GM19395 (cell line): ENCODE data around the gene SIGMAR1.
A peak's percentile ranks its signal among the peaks of the same experiment; 100 is the strongest.

Experiments
- ATAC-seq: cut with Tn5 transposase; IDR thresholded peaks from one replicate; pipeline ENCODE4 v1.9.1; 2021; ENCODE audit warnings: mild to moderate bottlenecking, moderate library complexity; ENCODE audit not compliant: unreplicated experiment

Gene SIGMAR1

DNA sequence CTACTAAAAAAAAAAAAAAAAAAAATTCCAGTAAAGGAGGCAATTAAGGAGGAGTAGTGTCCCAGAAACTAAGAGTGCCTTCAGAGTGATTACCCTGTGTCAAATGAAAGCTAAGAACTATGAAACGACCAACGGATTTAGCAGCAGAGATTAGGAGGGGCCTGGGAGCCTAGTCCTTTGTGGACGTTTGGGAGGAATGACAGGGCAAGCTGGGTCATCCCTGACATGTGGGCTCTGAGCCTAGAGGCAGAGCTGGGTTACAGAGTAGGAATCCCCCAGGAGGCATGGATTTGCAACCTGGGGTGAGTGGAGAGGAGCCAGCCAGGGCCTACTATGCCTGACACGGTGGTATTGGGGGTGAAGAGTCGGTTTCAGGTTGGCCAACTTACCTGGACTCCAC, 4.4 kb downstream of the SIGMAR1 start:
- ATAC-seq, result no peak

DNA sequence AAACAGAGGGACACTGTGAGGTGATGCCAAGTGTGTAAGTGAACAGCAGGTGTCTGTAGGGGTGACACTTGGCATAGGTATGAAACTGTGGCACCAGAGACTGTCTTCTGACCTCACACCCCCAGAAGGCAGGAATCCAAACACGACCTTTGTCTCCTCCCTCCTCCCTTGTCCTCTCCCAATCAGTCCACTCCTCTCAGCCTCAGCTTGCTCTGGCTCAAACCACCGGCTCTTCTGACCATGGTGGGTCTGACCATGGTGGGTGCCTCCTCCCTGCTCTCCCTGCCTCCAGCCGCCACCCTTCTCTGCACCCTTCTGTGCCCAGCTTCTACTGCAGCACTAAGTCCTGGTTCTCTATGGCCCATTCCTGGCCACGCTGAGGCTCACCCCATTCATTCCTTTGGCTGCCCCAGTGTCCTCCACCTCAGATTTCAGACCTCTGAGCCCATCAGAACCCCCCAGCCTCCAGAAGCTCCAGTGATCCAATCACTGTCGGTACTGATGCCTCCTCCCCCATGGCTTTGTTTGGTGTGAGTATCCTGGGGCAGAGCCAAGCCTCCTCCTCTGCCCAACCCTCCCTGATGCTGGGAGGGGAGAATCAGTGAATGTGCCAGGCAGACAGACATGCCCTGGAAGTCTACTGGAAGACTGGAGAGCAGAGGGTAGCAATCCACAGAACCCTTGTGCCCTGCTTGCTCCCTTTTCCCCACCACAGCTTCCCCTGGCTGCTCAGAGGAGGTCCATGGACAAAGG, 7.0 kb downstream of the SIGMAR1 start:
- ATAC-seq, result no peak

DNA sequence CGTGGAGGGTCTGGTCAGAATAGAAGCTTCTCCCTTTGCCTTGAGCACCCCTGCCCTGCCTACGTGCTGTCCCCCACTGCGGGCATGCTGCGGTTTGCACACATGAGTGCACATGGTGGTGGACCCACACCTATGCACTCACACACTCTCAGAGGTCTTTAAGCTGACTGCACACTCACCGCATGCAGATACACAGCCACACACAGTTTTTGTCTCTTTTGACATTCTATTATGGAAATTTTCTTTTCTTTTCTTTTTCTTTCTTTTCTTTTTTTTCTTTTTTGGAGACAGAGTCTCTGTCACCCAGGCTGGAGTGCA, 8.1 kb downstream of the SIGMAR1 start:
- ATAC-seq, result no peak

DNA sequence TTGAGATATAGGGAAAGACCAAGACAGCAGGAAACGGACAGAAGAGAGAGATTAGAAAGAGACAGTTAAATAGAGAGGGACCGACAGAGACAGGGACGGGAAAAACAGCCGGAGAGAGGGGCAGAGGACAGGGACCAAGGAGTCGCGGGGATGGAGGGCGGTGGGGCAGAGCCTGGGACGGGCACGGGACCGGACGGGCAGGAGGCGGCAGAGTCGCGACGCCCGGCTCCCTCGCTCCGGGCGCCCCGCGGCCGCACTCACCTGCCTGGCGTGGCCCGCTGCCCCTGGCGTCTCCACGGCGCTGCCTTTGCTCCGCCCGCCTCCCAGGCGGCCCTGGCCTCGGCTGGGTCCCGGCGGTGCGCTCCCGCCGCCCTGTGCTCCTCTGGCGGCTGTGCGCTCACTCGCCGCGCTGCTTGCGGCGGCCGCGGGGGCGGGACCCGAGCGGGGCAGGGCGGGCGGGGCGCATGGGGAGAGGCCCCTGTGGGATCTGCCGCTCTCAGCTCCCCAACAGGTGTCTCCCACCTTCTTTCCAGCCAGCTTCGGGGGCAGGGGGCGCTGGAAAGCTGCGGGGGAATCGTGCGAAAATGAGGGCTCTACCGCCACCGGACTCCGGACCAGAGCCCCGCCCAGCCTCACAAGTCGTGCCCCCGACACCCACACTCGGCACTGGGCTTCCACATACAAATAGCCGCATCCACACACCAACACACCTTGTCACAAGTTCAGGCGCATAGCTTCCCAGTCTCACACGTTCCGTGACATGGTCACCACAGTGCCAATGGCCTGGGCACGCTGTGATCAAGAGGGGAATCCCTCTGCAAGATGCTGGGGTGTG, 8.7 kb downstream of the SIGMAR1 start, which contains the start of gene ARID3C:
Gene ARID3C, minus strand, starts transcription at position 411 of the 835 bp plus-strand sequence. CDS start 1,052 bp downstream, outside the sequence.
- no peak for ATAC-seq

DNA sequence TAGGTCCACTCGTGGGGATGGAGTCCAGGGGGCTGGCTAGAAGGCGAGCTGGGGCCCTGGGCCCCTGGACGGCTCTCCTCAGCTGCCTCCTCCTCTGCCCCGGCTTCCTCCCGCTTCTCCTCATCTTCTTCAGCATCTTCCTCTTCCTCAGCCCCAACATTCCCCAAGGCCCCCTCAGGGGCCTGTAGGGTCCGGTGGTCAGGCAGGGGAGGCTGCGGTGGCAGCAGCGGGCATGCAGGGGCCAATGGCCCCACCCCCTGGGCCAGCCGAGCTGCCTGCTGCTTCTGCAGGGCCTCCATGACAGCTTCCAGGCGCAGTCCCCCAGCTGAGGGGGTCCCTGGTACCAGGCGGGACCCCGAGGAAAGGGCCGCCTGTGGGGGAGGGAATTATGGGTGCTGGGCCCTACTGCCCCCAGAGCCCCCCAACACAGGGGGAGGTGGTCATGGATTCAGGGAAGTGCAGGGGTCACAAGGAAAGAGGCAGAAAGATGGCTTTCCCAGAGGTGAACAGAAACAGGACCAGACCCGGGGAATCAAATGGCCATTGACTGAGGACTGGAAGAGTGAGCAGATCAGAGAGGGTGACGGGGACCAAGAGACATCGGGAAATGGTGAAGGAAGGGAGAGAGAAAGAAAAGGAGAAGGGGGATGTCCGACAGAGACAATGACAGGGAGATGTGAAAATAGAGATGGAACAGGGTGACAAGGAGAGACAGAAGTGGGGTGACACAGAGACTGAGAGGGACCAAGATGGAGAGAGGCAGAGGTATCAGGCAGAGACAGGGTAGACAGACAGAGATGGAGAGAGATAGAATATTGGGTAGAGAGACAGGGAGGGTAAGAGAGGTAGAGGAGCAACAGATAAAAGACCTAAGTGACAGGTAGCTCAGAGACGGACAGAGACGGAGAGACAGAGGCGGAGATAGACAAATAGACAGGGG, 9.6 kb downstream of the SIGMAR1 start:
- no peak for ATAC-seq

DNA sequence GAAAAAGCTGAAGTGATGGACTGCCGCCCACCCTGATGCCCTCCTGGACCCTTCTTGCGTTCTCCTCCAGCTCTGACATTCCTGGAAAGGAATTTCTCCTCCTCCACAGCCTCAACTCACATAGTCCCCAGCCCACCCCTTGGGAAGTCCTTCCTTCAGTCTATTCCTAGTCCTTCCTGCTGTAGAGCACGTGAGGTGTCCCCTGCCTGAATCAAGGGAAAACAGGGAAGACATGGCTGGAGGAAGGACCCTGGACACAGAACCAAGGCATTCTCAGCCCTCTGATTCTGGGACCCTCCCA, 12.5 kb downstream of the SIGMAR1 start:
- no peak for ATAC-seq

DNA sequence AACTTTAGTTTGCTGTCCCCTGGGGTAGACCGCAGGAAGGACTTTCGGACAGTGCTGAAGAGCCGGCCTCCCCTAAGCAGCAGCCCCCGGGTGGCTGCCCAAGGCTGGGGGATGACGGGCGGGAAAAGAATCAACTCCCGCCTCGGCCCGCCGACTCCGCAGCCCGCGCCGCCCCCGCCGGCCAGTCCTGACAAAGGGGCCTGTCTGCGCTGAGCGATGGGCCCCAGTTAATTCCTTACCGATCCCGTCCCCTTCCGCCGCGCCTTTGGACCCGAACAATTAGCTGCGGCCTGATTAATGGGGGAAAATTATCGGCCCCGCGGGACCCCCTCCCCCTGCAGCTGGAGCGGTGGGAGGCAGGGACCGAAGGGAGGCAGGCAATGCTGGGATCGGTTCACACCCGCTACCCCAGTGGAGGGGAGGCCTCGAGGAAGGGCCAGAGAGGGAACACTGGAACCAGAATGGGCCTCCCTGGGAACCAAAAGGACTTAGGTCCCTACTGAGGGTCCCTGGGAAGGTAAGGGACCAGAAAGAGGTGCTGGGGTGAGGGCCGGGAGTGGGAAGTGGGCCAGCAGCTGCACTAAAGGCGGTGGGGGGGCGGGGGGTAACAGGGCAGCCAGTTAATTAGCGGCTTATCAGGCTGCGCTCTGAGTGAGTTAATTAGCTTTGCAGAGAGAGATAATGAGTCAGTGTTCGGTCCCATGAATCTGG, 13.0 kb downstream of the SIGMAR1 start:
- no peak for ATAC-seq

DNA sequence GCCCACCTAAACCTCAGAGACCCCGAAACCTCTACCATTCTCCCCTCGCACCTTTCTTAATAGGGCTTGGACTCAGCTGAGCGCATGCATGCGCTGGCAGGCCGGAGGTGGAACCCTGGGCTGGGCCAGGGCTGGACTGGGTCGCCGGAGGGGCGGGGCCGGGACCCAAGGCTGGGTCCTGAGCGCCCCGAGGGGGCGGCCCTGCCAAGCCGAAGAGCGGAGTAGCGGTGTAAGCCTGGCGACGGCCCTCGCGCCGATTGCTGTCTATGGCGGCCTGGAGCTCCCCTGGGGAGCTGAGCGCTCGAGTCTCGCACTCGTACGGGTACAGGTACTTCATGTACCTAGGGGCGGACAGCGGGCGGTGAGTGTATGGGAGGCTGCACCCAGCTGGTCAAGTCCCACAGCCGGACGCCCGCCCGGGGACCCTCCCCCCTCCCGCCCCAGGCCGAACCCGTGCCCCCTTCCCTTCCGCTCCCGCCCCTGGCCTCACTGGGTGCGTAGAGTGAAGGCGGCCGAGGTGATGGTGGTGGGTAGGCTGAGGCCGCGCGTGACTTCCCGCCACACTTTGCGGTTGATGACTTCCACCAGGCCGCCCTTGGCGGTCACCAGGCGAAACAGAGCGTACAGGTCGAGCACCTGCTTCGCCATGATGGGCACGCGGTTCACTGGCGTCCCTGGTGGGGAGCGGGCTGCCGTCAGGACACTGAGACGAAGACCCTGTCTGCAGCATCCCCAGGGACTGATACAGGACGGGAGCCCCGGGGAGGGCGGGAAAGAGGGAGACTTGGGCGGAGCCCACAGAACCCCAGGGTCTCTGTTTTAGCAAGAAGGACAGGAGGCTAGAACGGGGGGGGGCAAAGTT, 14.0 kb downstream of the SIGMAR1 start:
- no peak for ATAC-seq

DNA sequence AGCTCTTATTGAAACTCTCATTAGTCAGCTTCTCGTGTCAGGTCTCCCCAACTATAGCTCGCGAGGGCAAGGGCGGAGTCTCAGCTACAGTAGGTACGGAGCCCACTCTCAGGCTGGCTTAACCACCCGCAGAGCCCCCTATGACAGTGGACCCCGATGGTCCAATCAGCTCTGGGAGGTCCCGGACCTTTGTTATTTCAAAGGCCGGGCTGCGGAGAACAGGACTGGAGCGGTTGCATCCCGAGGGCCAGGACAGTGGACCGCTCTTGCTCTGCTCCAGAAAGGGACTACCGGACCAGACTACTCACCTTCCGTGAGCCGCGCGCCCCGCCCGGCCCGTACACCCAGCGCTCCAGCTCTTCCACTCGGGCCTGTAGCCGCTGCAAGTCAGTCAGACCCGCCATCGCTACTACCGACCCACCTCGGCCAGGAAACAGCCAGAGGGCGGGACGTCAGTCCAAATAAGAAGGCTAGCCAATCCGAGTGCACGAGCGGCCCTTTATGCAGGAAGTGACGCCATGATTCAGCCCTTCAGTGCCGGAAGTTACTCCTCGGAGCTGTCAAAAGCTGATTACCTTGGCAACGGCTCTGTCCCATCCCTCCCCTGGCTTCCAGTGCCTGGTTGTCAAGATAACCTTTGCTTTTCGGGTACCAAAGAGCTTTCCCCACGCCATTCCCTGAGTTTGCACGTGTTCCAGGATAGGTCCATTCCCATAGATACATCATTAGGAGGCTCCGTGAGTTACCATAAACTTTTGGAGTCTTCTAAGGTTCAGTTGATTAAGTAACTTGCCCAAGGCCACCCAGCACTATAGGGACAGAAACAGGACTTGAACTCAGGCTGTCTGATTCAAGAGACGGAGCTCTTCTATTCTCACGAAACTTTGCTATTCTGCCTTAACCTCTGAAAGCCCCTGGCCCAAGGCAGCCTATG, 17.3 kb downstream of the SIGMAR1 start, which contains the start of gene DCTN3:
Gene DCTN3, minus strand, starts transcription at position 435 of the 934 bp plus-strand sequence. Its CDS starts 31 bp downstream, at position 404.
- ATAC-seq, result peak; percentile 98

DNA sequence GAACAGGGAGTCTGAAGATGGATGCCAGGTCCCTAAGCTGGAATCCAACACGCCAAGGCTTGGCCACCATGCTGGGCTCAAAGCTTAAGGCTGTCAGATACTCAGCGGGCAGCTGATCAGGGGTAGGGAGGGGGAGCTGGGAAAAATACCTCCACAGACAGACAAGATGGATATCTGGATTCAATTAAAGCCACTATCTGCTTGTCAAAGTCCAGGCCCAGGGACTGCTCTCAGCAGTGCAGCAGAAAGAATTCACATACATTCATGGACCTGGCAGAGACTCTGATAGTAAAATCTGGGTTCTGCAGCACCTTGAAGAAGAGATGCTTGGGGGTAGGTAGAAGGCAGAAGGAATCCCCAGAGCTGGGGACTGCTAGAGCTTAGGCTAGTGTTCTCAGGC, 22.5 kb downstream of the SIGMAR1 start:
- ATAC-seq, result no peak

DNA sequence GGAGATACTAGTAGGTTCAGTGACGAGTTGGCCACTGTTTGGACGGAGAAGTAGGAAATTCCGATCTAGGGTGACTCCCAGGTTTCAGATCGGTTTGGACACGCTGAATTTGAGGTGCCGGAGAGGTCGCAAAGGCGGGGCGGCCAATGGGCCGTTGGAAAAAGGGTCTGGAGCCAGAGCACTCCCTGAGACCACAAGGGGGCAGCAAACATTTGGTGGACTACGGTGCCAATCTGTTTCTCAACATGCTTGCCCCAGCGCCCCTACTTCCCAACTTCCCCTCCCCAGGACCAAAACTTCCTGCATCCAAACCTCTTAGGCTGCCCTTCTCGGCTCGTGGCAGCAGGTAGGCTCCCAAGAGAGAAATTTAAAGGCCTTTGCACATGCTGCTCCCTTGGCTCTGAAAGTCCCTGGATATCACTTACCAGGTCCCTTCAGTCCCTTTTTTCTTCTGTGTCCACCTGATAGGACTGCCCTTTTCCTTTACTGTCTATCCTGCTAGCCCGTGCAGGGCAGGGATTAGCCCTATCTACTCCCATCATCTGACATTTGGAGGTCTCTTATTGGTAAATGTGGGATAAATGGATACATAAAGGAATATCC, 24.7 kb downstream of the SIGMAR1 start:
- ATAC-seq, result no peak

DNA sequence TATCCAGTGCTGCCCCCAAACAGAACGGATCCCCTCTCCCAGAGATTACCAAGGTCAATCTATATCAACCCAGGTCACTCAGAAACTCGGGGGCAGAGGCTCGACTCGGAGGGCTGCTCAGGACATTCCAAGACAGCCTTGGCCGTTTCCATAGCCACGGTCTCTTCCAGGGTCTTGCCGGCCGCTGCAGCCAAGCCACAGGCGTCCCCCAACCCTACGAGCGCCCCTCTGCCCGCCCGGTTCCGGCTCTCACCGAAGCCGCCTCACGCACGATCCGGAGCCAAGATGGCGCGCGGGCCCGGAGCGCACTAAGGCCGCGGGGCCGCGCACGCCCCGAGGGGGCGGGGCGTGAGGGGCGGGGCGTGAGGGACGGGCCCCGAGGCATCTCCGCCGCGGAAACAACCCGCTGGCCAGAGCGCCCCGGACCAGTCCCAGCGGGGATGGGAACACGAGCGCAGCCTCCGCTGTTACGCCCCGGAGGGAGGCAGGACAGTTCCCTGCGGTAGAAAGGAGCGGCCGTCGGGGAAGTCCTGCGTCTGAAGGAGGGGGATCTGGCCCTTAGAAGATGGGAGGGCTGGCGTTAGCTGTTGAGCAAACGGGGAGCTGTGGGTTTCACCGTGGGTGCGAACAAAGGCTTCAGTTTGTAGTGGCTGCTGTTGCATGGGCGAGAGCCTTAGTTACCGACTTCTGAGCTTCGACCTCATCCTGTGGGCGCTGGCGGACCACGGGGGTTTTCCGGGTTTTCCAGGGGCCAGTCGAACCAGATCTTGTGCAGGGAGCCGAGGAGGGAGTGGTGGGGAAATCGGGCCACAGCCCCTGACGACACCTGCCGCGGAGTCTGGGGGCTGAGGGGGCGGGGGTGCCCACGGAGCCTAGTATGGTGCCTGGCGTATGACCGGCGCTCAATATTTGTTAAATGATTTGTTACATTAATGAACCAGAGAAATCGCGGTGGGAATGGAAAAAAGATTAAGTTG, 25.5 kb downstream of the SIGMAR1 start, which contains the start of gene RPP25L:
Gene RPP25L, minus strand, starts transcription at position 287 of the 977 bp plus-strand sequence. CDS start 801 bp downstream, outside the sequence.
- ATAC-seq, result peak; percentile 81

DNA sequence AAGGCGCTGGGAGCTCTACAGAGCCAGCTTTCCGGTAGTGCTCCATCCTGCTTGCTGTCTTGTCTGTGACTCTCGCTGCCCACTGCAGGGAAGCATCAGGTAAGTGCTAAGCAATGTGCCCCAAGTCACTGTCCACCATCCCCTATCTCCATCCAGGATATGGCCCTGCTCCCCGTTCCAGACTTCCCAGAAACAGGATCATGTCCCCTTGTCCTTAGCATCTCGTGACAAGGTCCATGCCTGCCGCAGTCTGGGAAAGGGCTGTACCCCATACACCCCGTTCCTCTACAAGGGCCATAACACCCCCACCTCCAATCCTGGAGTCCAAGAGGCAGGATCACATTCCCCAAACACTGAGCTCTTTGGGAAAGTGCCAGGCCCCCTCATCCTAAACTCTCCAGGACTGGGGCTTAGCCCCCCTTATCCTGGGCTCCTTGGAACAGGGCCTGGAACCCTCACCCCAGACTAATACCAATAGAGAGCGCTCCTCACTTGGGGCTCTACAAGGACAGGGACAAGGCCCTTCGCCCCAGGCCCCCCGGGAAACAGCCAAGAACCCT, 26.3 kb downstream of the SIGMAR1 start:
- peak; percentile 3 for ATAC-seq

DNA sequence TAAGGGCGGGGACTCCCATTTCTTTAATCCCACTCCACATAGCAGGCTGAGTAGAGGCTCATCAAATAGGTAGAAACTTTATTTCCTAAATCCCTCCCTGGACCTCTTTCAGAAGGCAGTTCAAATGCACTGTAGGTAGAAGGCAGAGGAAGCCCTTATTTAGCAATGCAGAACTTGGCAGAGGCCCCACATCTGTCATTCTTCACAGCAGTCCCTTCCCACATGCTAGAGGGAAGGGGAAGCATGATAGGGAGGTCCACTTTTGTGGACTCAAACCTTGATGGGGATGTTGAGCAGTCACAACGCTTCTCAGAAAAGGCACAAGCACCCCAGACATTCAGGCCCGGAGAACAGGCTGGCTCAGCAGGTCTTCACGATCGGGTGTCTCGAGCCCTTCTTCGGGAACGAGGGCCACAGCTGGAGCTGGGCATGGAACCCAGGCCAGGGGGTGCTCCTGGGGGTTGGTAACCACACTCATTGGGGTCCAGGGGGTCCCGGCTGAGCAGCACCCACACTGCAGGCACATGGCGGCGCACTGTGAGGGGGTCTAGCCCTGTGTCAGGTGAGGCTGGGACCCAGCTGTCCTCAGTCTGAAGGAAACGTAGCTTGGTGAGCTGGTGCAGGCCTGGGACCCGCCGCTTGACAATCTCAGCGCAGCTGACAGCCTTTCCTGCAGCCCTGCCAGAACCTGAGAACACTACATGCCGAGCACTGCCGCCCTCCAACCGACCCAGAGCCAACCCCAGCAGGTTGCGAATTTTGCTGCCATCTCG, 27.0 kb downstream of the SIGMAR1 start:
- no peak for ATAC-seq

DNA sequence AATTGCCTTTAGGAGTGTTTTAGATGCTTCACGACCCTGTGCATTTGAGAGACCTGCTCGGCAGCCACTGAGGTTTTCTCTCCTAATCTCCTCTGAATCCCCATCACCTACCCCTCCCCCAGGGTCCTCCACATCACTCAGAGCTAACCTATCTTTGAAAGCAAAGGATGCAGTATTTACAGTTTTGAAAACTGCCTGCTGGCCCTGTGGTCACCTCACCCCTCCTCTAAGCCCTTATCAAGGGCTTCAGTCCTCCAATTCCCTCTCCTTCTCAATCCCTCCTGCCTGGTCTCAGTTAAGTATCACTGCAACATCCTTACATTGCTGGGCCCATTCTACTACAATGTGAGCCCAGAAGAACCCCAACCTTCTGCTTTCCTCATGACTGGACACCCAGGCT, 30.3 kb downstream of the SIGMAR1 start:
- ATAC-seq, result no peak

DNA sequence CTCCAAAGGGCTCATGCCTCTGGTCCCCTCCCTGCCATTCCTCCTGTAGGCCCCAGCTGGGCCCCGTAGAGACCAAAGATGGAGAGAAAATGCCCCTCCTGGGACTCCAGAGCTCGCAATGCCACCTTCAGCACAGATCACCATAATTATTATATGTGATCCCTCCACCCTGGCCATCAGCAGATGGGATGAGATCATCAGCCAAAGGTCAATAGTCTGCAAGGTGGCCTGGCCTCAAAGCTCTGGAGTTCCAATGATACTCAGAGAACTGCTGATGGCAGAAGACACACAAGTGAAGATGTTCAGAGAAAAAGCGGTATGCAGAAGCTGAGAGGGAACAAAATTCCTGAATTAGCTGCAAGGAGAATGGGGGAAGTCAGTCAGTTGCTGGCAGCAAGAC, 30.7 kb downstream of the SIGMAR1 start:
- ATAC-seq, result no peak
